Measurements from ENCODE around the gene CCSER1.

DNA sequence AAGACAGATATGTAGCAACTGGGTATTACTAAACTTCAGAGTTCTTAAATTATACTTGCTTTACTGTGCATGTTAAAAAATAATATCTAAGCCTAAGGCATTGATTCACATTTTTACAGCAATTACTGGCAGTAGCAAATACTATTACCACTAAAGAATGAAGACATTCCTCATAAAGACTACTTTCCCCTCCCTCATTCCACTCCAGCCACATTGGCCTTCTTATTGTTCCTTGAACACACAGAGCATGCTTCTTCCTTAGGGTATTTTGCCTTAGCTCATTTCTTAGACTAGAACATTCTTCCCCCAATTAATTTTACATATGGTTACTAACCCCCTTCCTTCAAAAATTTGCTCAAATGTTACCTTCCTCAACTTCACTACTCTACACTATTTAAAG is 717.0 kb downstream of the CCSER1 start:
- TF ChIP-seq MXI1 (conservative IDR thresholded peaks at IDR 0.05; ENCODE audit: poor library complexity, severe bottlenecking): no peak
- no peak for TF ChIP-seq EZH2 (IDR thresholded peaks at IDR 0.05; ENCODE audit: borderline replicate concordance, insufficient read depth, low read length, poor library complexity, severe bottlenecking)
- TF ChIP-seq CTCF (IDR thresholded peaks at IDR 0.05; ENCODE audit: poor library complexity, severe bottlenecking): no peak
- TF ChIP-seq POLR2AphosphoS5 (IDR thresholded peaks at IDR 0.05): no peak
- no peak for TF ChIP-seq REST (IDR thresholded peaks at IDR 0.05; ENCODE audit: borderline replicate concordance)

Measured in neural cell (in vitro differentiated cells).